ENCODE results near the gene TRIM9. TPM values are rescaled to one million over a fixed set of nuclear protein-coding genes. Genes with fewer than 3 reads are reported as not detected.

Gene TRIM9
- total RNA-seq, 2 donors from 2014 or later = 0.46 to 6.5 TPM

DNA sequence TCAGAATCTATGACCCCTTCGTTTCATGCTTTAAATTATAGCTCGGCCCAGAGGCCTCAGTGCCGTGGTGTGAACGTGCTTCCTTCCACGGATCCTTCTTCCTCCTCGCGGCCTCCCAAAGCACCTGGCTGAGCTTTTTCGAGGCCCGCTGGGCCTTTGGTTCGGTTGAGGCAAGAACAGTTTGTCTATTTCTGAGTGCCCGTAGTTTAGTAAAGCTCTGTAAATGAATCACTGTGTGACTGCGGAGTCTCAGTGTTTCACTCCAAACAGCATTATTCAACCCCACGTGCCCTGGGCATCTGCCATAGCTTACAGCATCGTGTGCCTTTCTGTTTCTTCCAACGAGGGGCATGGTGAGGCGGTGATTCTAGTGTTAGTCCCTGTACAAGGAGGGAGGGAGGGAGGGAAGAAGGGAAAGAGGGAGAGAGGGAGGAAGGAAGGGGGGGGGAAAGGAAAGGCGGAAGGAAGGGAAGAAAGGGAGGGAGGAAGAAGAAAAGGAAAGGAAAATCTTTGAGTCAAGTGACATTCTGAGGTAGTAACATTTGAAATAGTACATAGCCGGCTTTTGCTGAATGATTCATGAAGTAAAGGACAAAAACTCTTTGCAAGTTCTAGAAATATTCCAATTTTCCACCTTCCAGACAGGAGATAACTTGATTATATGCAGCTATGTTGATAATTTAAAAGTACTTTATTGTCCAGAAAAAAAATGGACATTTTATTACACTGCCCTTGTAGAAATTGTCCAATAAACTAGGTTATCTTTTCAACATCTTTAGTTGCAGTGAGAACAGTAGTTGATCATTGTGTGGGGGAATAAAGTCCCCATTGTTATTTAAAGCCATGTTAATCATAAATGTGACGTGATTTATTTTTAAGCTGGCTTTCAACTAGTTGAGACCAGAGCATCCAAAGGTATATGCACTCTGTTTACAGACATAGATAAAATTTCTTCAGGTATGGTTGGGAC is 1.2 kb upstream of the TRIM9 start:
- 23% methylated on average over 19 of the region's 19 CpGs for WGBS
- peak overlapping the region; percentile 9 to 45 for H3K27ac ChIP-seq
- peaks cover 9% of the 10 kb centered on the region for H3K27me3 ChIP-seq (replicated peaks; ENCODE audit: insufficient read depth)
- no peaks in the 10 kb centered on the region for H3K9me3 ChIP-seq
- DNase-seq (ENCODE audit: low spot score) = no peak
- H3K36me3 ChIP-seq = no peaks in the 10 kb centered on the region
- no peaks in the 10 kb centered on the region for H3K4me1 ChIP-seq (replicated peaks)
- peak overlapping the region; percentile 43 to 52 for H3K4me3 ChIP-seq
- no peak for TF ChIP-seq CTCF (IDR thresholded peaks at IDR 0.05)
- TF ChIP-seq POLR2A (IDR thresholded peaks at IDR 0.05) = no peak
- TF ChIP-seq POLR2AphosphoS5 (IDR thresholded peaks at IDR 0.05) = no peak
- intact Hi-C loops (cut with DNase I) = loop anchor here (10.0 kb wide), 2 partner anchors 129 to 131 kb away; no protein-coding TSS in a partner anchor

GRCh38 chr14:51094282-51094821 is 553 bp downstream of the TRIM9 start:
- WGBS = 2% methylated on average over 36 of the region's 46 CpGs
- TF ChIP-seq POLR2AphosphoS5 (IDR thresholded peaks at IDR 0.05) (no peak), POLR2A (IDR thresholded peaks at IDR 0.05) (no peak)
- intact Hi-C loops (cut with DNase I) = loop anchor here (5.0 to 10.0 kb wide), 3 partner anchors 72 to 130 kb away; no protein-coding TSS in a partner anchor

DNA sequence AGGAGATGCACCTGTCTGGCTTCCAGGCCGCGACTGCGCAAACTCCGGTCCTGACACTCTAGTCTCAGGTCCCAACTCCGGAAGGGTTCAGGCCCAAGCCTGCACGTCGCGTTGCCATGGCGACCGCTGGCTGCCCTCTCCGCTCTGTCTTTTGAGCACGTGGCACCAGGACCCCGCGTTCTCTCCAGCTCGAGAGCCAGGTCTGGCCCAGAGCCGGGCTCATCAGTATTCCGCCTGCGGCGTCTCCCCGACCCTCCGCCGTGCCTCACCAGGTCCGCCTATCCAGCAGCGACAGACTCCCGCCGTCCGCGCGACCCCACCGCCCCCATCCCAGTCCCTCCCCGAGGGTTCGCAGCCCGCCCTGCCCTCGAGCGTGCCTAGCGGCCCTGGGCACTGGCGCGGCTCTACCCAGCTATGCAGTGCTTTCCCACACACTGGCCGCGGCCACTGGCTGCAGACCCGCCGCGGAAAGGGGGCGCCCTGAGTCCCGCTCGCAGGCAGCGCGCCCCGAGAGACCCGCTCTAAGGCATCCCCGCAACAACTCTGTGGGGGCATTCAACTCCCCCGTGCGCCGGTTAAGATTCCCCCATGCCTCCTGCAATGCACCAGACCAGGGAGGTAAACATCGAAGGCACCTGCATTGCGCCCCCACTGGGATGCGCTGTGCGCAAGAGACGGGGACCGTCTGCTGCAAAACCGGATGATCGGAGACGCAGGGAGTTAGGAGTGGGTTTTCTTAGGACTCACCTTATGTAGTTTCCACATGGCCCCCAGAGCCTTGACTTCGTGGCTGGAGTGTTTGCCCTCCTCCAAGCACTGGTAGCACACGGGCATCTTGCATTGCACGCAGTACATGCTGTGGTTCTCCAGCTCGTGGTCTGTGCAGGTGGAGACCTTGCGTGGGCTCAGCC is 1.3 kb downstream of the TRIM9 start:
- Histone ChIP-seq H3K27ac (no peak overlapping the region), H3K36me3 (no peaks in the 10 kb centered on the region), H3K27me3 (replicated peaks; ENCODE audit: insufficient read depth) (peaks cover 9% of the 10 kb centered on the region), H3K4me1 (replicated peaks) (no peaks in the 10 kb centered on the region), H3K4me3 (peak overlapping the region; percentile 43 to 52), H3K9me3 (no peaks in the 10 kb centered on the region)
- intact Hi-C loops (cut with DNase I) = loop anchor here (5.0 to 10.0 kb wide), 3 partner anchors 71 to 131 kb away; no protein-coding TSS in a partner anchor
- TF ChIP-seq CTCF (IDR thresholded peaks at IDR 0.05) (no peak), POLR2AphosphoS5 (IDR thresholded peaks at IDR 0.05) (no peak), POLR2A (IDR thresholded peaks at IDR 0.05) (no peak)
- WGBS = 12% methylated on average over 56 of the region's 68 CpGs
- no peak for DNase-seq (ENCODE audit: low spot score)

More at GRCh38 chr14:51094282-51094821, 553 bp downstream of the TRIM9 start:
- DNase-seq (ENCODE audit: low spot score) = no peak
- Histone ChIP-seq H3K4me1 (replicated peaks) (no peaks in the 10 kb centered on the region), H3K27me3 (replicated peaks; ENCODE audit: insufficient read depth) (peaks cover 9% of the 10 kb centered on the region), H3K27ac (no peak overlapping the region), H3K9me3 (no peaks in the 10 kb centered on the region), H3K4me3 (peak overlapping the region; percentile 43 to 52), H3K36me3 (no peaks in the 10 kb centered on the region)

- H3K27me3 ChIP-seq (replicated peaks; ENCODE audit: insufficient read depth) = peaks cover 9% of the 10 kb centered on the region
- H3K36me3 ChIP-seq = no peaks in the 10 kb centered on the region
- H3K4me3 ChIP-seq = no peak overlapping the region
- WGBS = 82% methylated on average over 7 of the region's 7 CpGs
- H3K27ac ChIP-seq = no peak overlapping the region
- no peak for DNase-seq (ENCODE audit: low spot score)
- no peak for TF ChIP-seq POLR2A (IDR thresholded peaks at IDR 0.05)
- TF ChIP-seq CTCF (IDR thresholded peaks at IDR 0.05) = no peak
- no peak for TF ChIP-seq POLR2AphosphoS5 (IDR thresholded peaks at IDR 0.05)
- no peaks in the 10 kb centered on the region for H3K4me1 ChIP-seq (replicated peaks)
- intact Hi-C loops (cut with DNase I) = loop anchor here (5.0 to 10.0 kb wide), 3 partner anchors 71 to 132 kb away; no protein-coding TSS in a partner anchor
- no peaks in the 10 kb centered on the region for H3K9me3 ChIP-seq
Observed at GRCh38 chr14:51092965-51093364, 1.9 kb downstream of the TRIM9 start.
